ENCODE measurements around the gene TMEM263.
A peak's percentile ranks its signal among the peaks of the same experiment; 100 is the strongest.

TMEM263 gene

DNA sequence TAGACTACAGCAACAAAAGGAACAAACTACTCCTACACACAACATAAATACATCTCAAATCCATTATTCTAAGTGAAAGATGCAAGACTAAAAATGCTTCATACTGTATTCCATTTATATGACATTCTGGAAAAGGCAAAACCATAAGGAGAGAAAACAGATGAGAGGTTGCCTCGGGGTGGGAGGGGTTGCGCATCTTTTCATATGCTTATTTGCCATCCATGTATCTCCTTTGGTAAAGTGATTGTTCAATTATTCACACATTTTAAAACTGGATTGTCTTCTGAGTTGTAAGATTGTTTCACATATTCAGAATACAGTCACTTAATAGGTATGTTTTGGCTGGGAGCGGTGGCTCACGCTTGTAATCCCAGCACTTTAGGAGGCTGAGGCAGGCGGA, 5.1 kb upstream of the TMEM263 start:
- no peak for DNase-seq (ENCODE audit: low read depth)
- TF ChIP-seq, protein P1, sequence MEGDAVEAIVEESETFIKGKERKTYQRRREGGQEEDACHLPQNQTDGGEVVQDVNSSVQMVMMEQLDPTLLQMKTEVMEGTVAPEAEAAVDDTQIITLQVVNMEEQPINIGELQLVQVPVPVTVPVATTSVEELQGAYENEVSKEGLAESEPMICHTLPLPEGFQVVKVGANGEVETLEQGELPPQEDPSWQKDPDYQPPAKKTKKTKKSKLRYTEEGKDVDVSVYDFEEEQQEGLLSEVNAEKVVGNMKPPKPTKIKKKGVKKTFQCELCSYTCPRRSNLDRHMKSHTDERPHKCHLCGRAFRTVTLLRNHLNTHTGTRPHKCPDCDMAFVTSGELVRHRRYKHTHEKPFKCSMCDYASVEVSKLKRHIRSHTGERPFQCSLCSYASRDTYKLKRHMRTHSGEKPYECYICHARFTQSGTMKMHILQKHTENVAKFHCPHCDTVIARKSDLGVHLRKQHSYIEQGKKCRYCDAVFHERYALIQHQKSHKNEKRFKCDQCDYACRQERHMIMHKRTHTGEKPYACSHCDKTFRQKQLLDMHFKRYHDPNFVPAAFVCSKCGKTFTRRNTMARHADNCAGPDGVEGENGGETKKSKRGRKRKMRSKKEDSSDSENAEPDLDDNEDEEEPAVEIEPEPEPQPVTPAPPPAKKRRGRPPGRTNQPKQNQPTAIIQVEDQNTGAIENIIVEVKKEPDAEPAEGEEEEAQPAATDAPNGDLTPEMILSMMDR (conservative IDR thresholded peaks at IDR 0.05; ENCODE audit: low read length): no peak
- H3K4me3 ChIP-seq (ENCODE audit: low read length): no peak overlapping the region

DNA sequence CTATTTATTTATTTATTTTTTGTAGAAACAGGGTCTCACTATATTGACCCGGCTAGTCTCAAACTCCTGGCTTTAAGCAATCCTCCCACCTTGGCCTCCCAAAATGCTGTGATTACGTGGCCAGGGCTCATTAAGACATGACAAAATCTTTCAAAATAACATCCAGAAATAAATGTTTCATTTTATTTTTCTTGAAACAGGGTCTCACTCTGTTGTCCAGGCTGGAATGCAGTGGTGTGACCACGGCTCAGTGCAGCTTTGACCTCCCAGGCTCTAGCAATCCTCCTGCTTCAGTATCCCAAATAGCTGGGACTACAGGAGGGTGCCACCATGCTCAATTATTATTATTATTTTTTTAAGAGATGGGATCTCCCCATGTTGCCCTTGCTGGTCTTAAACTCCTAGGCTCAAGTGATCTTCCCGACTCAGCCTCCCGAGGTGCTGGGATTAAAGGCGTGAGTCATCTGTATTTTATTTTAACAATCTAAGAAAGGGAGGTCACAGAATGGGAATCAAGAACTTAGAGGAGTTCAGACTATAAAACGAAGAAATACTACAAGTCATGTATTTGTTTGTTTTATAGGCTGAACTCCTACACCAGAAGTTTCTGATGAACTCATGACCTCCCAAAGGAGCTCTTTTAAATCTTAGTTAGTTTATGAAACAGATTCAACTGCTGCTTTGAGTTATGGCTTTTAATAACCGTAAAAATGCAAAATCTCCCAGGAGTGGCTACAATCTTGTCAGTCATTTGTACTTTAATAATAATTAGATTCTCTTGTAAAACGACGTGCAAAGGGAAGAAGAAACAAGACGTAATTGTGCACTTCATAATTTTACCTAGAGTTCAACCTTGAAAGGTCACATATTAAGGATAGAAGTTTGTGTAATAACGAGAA, 2.1 kb upstream of the TMEM263 start:
- no peak overlapping the region for H3K4me3 ChIP-seq (ENCODE audit: low read length)
- TF ChIP-seq, protein P1 (conservative IDR thresholded peaks at IDR 0.05; ENCODE audit: low read length): no peak
- DNase-seq (ENCODE audit: low read depth): no peak

DNA sequence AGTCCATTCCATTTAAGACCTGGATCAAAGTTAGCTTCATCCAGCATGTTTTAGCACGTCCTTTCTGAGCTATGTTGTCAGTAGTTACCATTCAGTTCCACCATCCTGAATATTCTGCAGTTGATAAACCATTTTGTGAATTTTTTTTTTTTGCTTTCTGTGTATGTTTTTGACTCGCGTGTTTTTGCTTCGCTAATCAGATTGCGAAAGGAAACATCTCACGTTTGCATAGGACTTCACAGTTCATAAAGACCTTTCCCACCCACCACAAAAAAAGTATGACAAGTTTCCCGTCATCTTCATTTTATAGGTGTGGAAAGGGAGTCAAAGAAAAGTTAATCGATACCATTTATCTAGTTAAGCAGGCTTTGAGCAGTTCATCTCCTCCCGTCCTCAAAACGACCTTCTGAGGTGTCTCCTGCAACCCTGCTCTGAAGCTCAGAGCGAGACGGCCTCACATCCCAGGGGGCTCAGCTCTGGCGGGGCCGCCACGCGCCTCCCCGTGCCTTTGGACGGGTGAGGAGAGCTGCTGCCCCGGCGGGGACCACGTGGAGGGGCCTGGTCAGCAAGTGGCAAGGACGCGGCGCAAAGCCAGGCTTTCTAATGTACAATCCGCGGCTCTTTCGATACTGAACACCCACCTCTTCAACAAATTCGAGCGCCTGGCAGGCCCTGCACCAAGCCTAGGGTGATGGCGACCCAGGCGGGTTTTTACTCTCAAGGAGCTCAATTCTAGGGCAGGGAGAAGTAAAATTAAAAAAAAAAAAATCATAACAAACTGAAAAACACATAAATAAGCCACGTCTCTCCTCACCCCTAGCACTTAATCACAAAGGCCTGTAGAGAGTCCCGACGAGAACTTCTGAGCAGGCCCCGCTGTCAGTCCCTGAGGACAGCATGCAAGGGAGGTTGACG, 988 bp upstream of the TMEM263 start:
- peak overlapping the region; percentile 76 for H3K4me3 ChIP-seq (ENCODE audit: low read length)
- TF ChIP-seq, protein P1 (conservative IDR thresholded peaks at IDR 0.05; ENCODE audit: low read length): no peak
- peak; percentile 47 for DNase-seq (ENCODE audit: low read depth)

DNA sequence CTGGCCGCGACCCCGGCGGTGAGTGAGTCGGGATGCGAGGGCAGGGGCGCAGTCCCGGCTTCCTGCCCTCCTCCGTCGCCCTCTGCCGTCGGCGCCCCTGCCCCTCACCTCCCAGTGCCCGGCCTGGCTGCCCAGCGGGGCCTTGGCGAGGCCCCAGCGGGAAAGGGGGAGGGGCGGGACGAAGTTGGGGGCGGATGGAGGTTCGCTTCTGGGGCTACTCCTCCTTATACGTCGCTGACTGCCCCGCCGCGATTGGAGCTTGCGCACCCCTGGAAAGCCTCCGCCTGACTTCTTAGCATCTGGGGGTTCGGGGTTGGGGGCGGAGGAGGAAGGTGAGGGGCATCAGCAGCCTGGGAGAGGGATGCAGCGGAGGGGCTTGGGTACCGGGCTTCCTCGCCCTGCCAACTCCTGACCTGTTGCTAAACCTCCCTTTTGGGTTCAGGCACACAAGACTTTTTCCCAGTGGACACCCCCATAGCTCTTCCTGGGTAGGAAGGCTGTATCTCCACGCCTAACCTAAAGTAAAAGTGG, 406 bp downstream of the TMEM263 start:
- peak overlapping the region; percentile 71 for H3K4me3 ChIP-seq (ENCODE audit: low read length)
- peak; percentile 63 for DNase-seq (ENCODE audit: low read depth)
- TF ChIP-seq, protein P1 (conservative IDR thresholded peaks at IDR 0.05; ENCODE audit: low read length): no peak

DNA sequence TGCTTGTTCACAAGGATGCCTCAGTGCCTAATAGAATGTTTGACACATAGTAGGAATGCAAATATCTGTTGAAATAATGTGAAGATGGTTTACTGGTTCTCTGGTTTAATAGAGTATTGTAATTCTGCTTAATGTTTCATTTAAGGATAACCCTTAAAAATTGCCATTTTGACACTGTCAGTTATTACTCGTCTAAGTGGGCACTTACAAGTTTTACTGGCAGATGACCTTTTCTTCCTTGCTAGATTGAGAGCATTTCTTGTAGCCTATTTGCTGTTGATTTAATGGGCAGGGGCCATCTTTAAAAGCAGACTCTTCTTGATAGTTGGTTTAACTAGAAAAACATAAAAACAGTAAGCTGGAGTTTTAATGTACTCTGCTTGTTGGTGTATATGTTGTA, 1.9 kb downstream of the TMEM263 start:
- DNase-seq (ENCODE audit: low read depth): no peak
- TF ChIP-seq, protein P1 (conservative IDR thresholded peaks at IDR 0.05; ENCODE audit: low read length): no peak
- peak overlapping the region; percentile 71 for H3K4me3 ChIP-seq (ENCODE audit: low read length)

DNA sequence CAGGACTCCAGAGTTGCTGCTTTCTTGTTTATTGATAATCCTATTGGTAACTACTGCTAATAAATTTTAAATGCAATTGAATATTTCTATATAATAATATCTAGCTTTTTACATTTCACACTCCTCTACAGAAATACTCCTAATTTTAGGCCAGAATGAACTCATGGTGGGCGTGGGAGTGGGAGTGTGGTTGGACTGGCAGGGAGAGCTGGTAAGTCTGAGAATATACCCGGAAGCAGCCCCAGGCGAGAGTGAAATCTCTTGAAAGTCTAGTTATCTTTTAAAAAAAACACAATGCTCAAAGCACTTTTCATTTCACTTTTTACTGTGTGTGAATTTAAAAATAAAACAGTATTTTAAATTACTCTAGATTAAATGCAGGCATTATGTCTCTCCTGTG, 4.7 kb downstream of the TMEM263 start:
- no peak overlapping the region for H3K4me3 ChIP-seq (ENCODE audit: low read length)
- DNase-seq (ENCODE audit: low read depth): no peak
- TF ChIP-seq, protein P1 (conservative IDR thresholded peaks at IDR 0.05; ENCODE audit: low read length): no peak

Data from AG10803 (cell line).